ENCODE measurements around the gene RIF1. TPM values are rescaled to one million over a fixed set of nuclear protein-coding genes. Genes with fewer than 3 reads are reported as not detected.

RIF1 gene
- total RNA-seq, 1 experiment from 2014 or later, result 123 TPM

DNA sequence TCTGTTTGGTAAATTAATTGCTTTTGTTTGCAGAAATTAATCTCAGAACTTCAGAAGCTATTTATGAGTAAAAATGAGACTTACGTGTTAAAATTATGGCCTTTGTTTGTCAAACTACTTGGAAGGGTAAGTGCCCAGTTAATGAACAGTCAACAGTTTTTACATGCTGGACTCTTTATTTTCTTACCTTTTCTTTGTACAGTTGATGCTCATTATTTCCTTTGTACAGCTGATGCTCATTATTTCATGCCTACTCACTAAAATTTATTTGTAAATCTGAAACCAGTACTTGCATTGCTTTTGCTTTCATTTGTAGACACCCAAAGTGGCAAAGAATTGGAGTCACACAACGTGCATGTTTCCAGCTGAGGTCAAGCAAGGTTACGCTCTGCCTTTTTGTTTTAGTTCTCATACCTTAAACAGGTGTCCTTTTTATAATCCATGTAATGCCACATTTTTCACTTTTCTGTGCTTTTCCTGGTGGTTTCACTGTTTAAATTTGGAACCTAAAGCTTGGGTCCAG lies 13.3 kb downstream of the RIF1 start:
- Histone ChIP-seq H2AFZ (ENCODE audit: low read length) (no peak overlapping the region), H2BK5ac (ENCODE audit: insufficient read length, low read length) (no peak overlapping the region), H3K27me3 (ENCODE audit: insufficient read depth, low read length) (no peaks in the 10 kb centered on the region), H3K27ac (ENCODE audit: insufficient read length, low read depth, low read length) (no peak overlapping the region), H2BK12ac (ENCODE audit: insufficient read length, low read depth, low read length) (no peak overlapping the region), H4K20me1 (ENCODE audit: control insufficient read depth, insufficient read depth, insufficient read length) (no peaks in the 10 kb centered on the region), H2BK120ac (ENCODE audit: low read depth, low read length, poor library complexity, severe bottlenecking) (no peak overlapping the region), H4K91ac (ENCODE audit: insufficient read length, low read depth, low read length) (no peak overlapping the region), H2BK20ac (ENCODE audit: low read depth, low read length, poor library complexity, severe bottlenecking) (no peak overlapping the region), H3K79me2 (ENCODE audit: insufficient read depth, low read length) (peaks cover 3% of the 10 kb centered on the region; the same call in 1 of the 2 replicates), H2AK5ac (ENCODE audit: insufficient read length, low read length) (no peak overlapping the region), H3K23me2 (ENCODE audit: insufficient read length, low read depth, low read length, poor library complexity, severe bottlenecking) (no peaks in the 10 kb centered on the region), H3K4ac (ENCODE audit: low read depth, low read length) (no peak overlapping the region), H2BK15ac (ENCODE audit: low read depth, low read length) (no peak overlapping the region), H3K18ac (ENCODE audit: insufficient read length, low read depth, low read length) (no peak overlapping the region), H3K14ac (ENCODE audit: insufficient read depth, low read length) (no peak overlapping the region), H4K5ac (ENCODE audit: insufficient read length, low read depth, low read length) (no peak overlapping the region), H4K8ac (replicated peaks; ENCODE audit: insufficient read length, low read depth, low read length) (no peak overlapping the region), H3K23ac (ENCODE audit: insufficient read length, low read depth, low read length) (no peak overlapping the region), H3K9me3 (ENCODE audit: control insufficient read depth, low read depth, low read length) (no peaks in the 10 kb centered on the region), H3K79me1 (ENCODE audit: insufficient read depth, low read depth, low read length, poor library complexity, severe bottlenecking) (peaks cover 11% of the 10 kb centered on the region), H3K4me2 (ENCODE audit: insufficient read depth, insufficient read length, low read length) (no peak overlapping the region), H3K4me1 (ENCODE audit: insufficient read depth, low read length) (no peaks in the 10 kb centered on the region), H3K56ac (ENCODE audit: insufficient read length, low read depth, low read length) (no peak overlapping the region), H3T11ph (ENCODE audit: low read length) (no peak overlapping the region), H3K9ac (ENCODE audit: extremely low read depth, insufficient read length, low read length) (no peak overlapping the region)
- Mint-ChIP-seq H3K4me3 (no peak overlapping the region), H3K36me3 (ENCODE audit: insufficient read depth in 1 of 3, low read depth in 3 of 3) (peaks cover 36 to 91% (median 77%) of the 10 kb centered on the region in 3 experiments; a peak in 6 of 7 replicates), H3K9me3 (no peaks in the 10 kb centered on the region), H3K27me3 (ENCODE audit: low read depth) (no peaks in the 10 kb centered on the region), H3K4me1 (no peaks in the 10 kb centered on the region), H3K27ac (peak overlapping the region in 1 of 3 experiments; percentile 76; a peak in 1 of 7 replicates)
- WGBS (ENCODE audit: extremely low coverage, insufficient read length, low lambda C conversion rate), result no CpG with 5 or more reads among the region's 3 CpGs
- no peak for DNase-seq
- TF ChIP-seq, protein P1, sequence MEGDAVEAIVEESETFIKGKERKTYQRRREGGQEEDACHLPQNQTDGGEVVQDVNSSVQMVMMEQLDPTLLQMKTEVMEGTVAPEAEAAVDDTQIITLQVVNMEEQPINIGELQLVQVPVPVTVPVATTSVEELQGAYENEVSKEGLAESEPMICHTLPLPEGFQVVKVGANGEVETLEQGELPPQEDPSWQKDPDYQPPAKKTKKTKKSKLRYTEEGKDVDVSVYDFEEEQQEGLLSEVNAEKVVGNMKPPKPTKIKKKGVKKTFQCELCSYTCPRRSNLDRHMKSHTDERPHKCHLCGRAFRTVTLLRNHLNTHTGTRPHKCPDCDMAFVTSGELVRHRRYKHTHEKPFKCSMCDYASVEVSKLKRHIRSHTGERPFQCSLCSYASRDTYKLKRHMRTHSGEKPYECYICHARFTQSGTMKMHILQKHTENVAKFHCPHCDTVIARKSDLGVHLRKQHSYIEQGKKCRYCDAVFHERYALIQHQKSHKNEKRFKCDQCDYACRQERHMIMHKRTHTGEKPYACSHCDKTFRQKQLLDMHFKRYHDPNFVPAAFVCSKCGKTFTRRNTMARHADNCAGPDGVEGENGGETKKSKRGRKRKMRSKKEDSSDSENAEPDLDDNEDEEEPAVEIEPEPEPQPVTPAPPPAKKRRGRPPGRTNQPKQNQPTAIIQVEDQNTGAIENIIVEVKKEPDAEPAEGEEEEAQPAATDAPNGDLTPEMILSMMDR (conservative IDR thresholded peaks at IDR 0.05), result no peak
